WTC11 (cell line): ENCODE data around the gene PDE1C. TPM values are rescaled to one million over a fixed set of nuclear protein-coding genes. Genes with fewer than 3 reads are reported as not detected.

Experiments
- ATAC-seq: fragments of 200-7000 bp; cut with Tn5 transposase; 2 replicates; pipeline ENCODE4 v1.10.0; 2021; ENCODE audit warnings: mild to moderate bottlenecking, moderate library complexity
- CTCF ChIA-PET: fragments of 300-600 bp; sonication (Branson Sonifier 250); formaldehyde crosslinking; loops from one replicate; lab custom pipeline; 2021; ENCODE audit warnings: antibody characterized with exemption; lab: Charles Lee
- POLR2A ChIA-PET: fragments of 350-600 bp; sonication (Branson Sonifier 250); formaldehyde crosslinking; loops from one replicate; lab custom pipeline; 2021; ENCODE audit warnings: antibody characterized with exemption; lab: Charles Lee
- DNase-seq: peaks from one replicate; pipeline ENCODE4 v3.0.0; 2021; ENCODE audit warnings: low spot score
- H3K27ac Mint-ChIP-seq: 2 replicates; pipeline ENCODE4 v1.8.0; 2021; ENCODE audit warnings: mixed read lengths
- H3K27me3 Mint-ChIP-seq: 2 replicates; pipeline ENCODE4 v1.8.0; 2021; ENCODE audit warnings: low read depth, mild to moderate bottlenecking, moderate library complexity, mixed read lengths
- H3K36me3 Mint-ChIP-seq: 2 replicates; pipeline ENCODE4 v1.8.0; 2021; ENCODE audit warnings: mixed read lengths
- H3K4me1 Mint-ChIP-seq: 2 replicates; pipeline ENCODE4 v1.8.0; 2022; ENCODE audit warnings: mixed read lengths
- H3K4me3 Mint-ChIP-seq: 2 replicates; pipeline ENCODE4 v1.8.0; 2021; ENCODE audit warnings: mild to moderate bottlenecking, moderate library complexity, mixed read lengths
- H3K9me3 Mint-ChIP-seq: 2 replicates; pipeline ENCODE4 v1.8.0; 2021; ENCODE audit warnings: mixed read lengths
- CREB1 ChIP-seq: sonication (generic); formaldehyde crosslinking; IDR thresholded peaks from 2 replicates; pipeline ENCODE4 v1.8.0; 2023; ENCODE audit warnings: mild to moderate bottlenecking, missing genetic modification reagents
- E2F5 ChIP-seq: sonication (generic); formaldehyde crosslinking; IDR thresholded peaks from 2 replicates; pipeline ENCODE4 v1.8.1; 2022; ENCODE audit warnings: mild to moderate bottlenecking, moderate library complexity, missing genetic modification reagents
- ELF4 ChIP-seq: sonication (generic); formaldehyde crosslinking; IDR thresholded peaks from 2 replicates; pipeline ENCODE4 v1.8.1; 2022; ENCODE audit warnings: low read depth, mild to moderate bottlenecking, moderate library complexity, missing genetic modification reagents
- EMX1 ChIP-seq: fragments of 250-450 bp; sonication (Bioruptor Pico); IDR thresholded peaks from 2 replicates; pipeline ENCODE4 v1.8.0; 2021; ENCODE audit warnings: mild to moderate bottlenecking
- ERG ChIP-seq: fragments of 250-450 bp; sonication (Bioruptor Pico); IDR thresholded peaks from 2 replicates; pipeline ENCODE4 v1.8.0; 2021; ENCODE audit warnings: mild to moderate bottlenecking
- ETV6 ChIP-seq: sonication (generic); formaldehyde crosslinking; IDR thresholded peaks from 2 replicates; pipeline ENCODE4 v1.8.1; 2022; ENCODE audit warnings: mild to moderate bottlenecking, missing genetic modification reagents
- HMGA2 ChIP-seq: fragments of 250-450 bp; sonication (Bioruptor Pico); IDR thresholded peaks from 2 replicates; pipeline ENCODE4 v1.4.0; 2021; ENCODE audit warnings: mild to moderate bottlenecking, moderate library complexity
- JAZF1 ChIP-seq: fragments of 250-450 bp; sonication (Bioruptor Pico); IDR thresholded peaks from 2 replicates; pipeline ENCODE4 v1.9.0; 2021; ENCODE audit warnings: moderate library complexity, mild to moderate bottlenecking, inconsistent platforms
- MYBL2 ChIP-seq: sonication (generic); formaldehyde crosslinking; IDR thresholded peaks from 2 replicates; pipeline ENCODE4 v1.8.1; 2023; ENCODE audit warnings: mild to moderate bottlenecking, moderate library complexity, missing genetic modification reagents
- NFE2L1 ChIP-seq: sonication (generic); formaldehyde crosslinking; IDR thresholded peaks from 2 replicates; pipeline ENCODE4 v1.8.1; 2023; ENCODE audit warnings: missing genetic modification reagents
- NR1H2 ChIP-seq: sonication (generic); formaldehyde crosslinking; IDR thresholded peaks from 2 replicates; pipeline ENCODE4 v1.9.0; 2021; ENCODE audit warnings: mild to moderate bottlenecking, moderate library complexity, missing genetic modification reagents
- NR3C1 ChIP-seq: sonication (generic); formaldehyde crosslinking; conservative IDR thresholded peaks from 2 replicates; pipeline ENCODE4 v1.8.1; 2023; ENCODE audit warnings: low read depth, mild to moderate bottlenecking, missing genetic modification reagents
- OVOL2 ChIP-seq: fragments of 250-450 bp; sonication (Bioruptor Pico); IDR thresholded peaks from 2 replicates; pipeline ENCODE4 v1.9.0; 2021; ENCODE audit warnings: mild to moderate bottlenecking, borderline replicate concordance
- RORB ChIP-seq: fragments of 250-450 bp; sonication (Bioruptor Pico); IDR thresholded peaks from 2 replicates; pipeline ENCODE4 v1.9.0; 2021; ENCODE audit warnings: mild to moderate bottlenecking
- SOX15 ChIP-seq: fragments of 250-450 bp; sonication (Bioruptor Pico); IDR thresholded peaks from 2 replicates; pipeline ENCODE4 v1.9.0; 2021; ENCODE audit warnings: mild to moderate bottlenecking
- STAT6 ChIP-seq: sonication (generic); formaldehyde crosslinking; conservative IDR thresholded peaks from 2 replicates; pipeline ENCODE4 v1.8.1; 2023; ENCODE audit warnings: mild to moderate bottlenecking, low read depth, missing genetic modification reagents, moderate library complexity
- TCF7 ChIP-seq: sonication (generic); formaldehyde crosslinking; IDR thresholded peaks from 2 replicates; pipeline ENCODE4 v1.8.0; 2022; ENCODE audit warnings: mild to moderate bottlenecking, low read depth, missing genetic modification reagents, moderate library complexity
- TEAD1 ChIP-seq: sonication (generic); formaldehyde crosslinking; IDR thresholded peaks from 2 replicates; pipeline ENCODE4 v1.8.0; 2022; ENCODE audit warnings: mild to moderate bottlenecking, missing genetic modification reagents
- USF1 ChIP-seq: sonication (generic); formaldehyde crosslinking; IDR thresholded peaks from 2 replicates; pipeline ENCODE4 v1.8.0; 2022; ENCODE audit warnings: mild to moderate bottlenecking, missing genetic modification reagents
- ZBTB43 ChIP-seq: sonication (generic); formaldehyde crosslinking; IDR thresholded peaks from 2 replicates; pipeline ENCODE4 v1.8.1; 2023; ENCODE audit warnings: mild to moderate bottlenecking, missing genetic modification reagents
- ZNF138 ChIP-seq: sonication (generic); formaldehyde crosslinking; conservative IDR thresholded peaks from 2 replicates; pipeline ENCODE4 v1.8.1; 2022; ENCODE audit warnings: mild to moderate bottlenecking, moderate library complexity, missing genetic modification reagents
- ZNF317 ChIP-seq: sonication (generic); formaldehyde crosslinking; IDR thresholded peaks from 2 replicates; pipeline ENCODE4 v1.8.1; 2023; ENCODE audit warnings: low read depth, mild to moderate bottlenecking, moderate library complexity, missing genetic modification reagents, borderline replicate concordance
- ZNF423 ChIP-seq: fragments of 250-450 bp; sonication (Bioruptor Pico); IDR thresholded peaks from 2 replicates; pipeline ENCODE4 v2.1.2; 2022; ENCODE audit warnings: mild to moderate bottlenecking, moderate library complexity
- ZNF425 ChIP-seq: fragments of 250-450 bp; sonication (Bioruptor Pico); conservative IDR thresholded peaks from 2 replicates; pipeline ENCODE4 v1.9.0; 2021; ENCODE audit warnings: mild to moderate bottlenecking
- total RNA-seq: library from RNA; stranded (reverse); gene quantifications from 3 replicates; pipeline ENCODE4 v1.2.3, GENCODE V29; 2021

Gene PDE1C
- total RNA-seq, 1 experiment from 2014 or later = 0.55 TPM

- no peak for TF ChIP-seq ELF4 (CRISPR knock-in tag)
- no peak for TF ChIP-seq NFE2L1 (CRISPR knock-in tag)
- TF ChIP-seq OVOL2 = no peak
Observed at GRCh38 chr7:32036557-32036956, 33.6 kb downstream of the PDE1C start (continued).

GRCh38 chr7:32034052-32034451 lies 36.2 kb downstream of the PDE1C start:
- CTCF ChIA-PET = no interaction called here
- peaks cover 27% of the 10 kb centered on the region for H3K9me3 Mint-ChIP-seq

GRCh38 chr7:32033006-32033405 lies 37.2 kb downstream of the PDE1C start:
- CTCF ChIA-PET = no interaction called here
- peaks cover 8% of the 10 kb centered on the region for H3K27me3 Mint-ChIP-seq
- H3K4me3 Mint-ChIP-seq = no peak overlapping the region
- no peak for DNase-seq
- no peak for ATAC-seq
- H3K36me3 Mint-ChIP-seq = peaks cover 10% of the 10 kb centered on the region
- POLR2A ChIA-PET = interaction anchor here (0.7 kb wide), 1 partner anchor 31 kb away, joined by 3 read pairs; no protein-coding TSS in a partner anchor
- TF ChIP-seq CREB1 (CRISPR knock-in tag) = no peak
- no peak for TF ChIP-seq ZNF425 (CRISPR knock-in tag)
- no peak for TF ChIP-seq JAZF1 (CRISPR knock-in tag)
- TF ChIP-seq USF1 (CRISPR knock-in tag) = no peak
- no peak for TF ChIP-seq NR3C1 (CRISPR knock-in tag)
- no peak for TF ChIP-seq NR1H2 (CRISPR knock-in tag)
- peaks cover 21% of the 10 kb centered on the region for H3K4me1 Mint-ChIP-seq
- peaks cover 27% of the 10 kb centered on the region for H3K9me3 Mint-ChIP-seq
- no peak overlapping the region for H3K27ac Mint-ChIP-seq

More at GRCh38 chr7:32034052-32034451, 36.2 kb downstream of the PDE1C start:
- TF ChIP-seq RORB (no peak), MYBL2 (CRISPR knock-in tag) (no peak), E2F5 (no peak)
- no peak overlapping the region for H3K4me3 Mint-ChIP-seq
- ATAC-seq = 0 out of 2 replicates have a peak, but pooled peaks have one; percentile 18
- H3K36me3 Mint-ChIP-seq = peaks cover 10% of the 10 kb centered on the region
- POLR2A ChIA-PET = no interaction called here
- DNase-seq = no peak
- H3K27ac Mint-ChIP-seq = no peak overlapping the region
- H3K27me3 Mint-ChIP-seq = peaks cover 8% of the 10 kb centered on the region
- peaks cover 21% of the 10 kb centered on the region for H3K4me1 Mint-ChIP-seq

- peaks cover 27% of the 10 kb centered on the region for H3K9me3 Mint-ChIP-seq
- ATAC-seq (no peak), DNase-seq (no peak)
- ChIA-PET CTCF (no interaction called here), POLR2A (interaction anchor here (0.7 kb wide), 1 partner anchor 30 kb away, joined by 3 read pairs; no protein-coding TSS in a partner anchor)
- H3K36me3 Mint-ChIP-seq = peaks cover 10% of the 10 kb centered on the region
- no peak overlapping the region for H3K27ac Mint-ChIP-seq
- H3K4me3 Mint-ChIP-seq = no peak overlapping the region
- H3K27me3 Mint-ChIP-seq = peaks cover 8% of the 10 kb centered on the region
- H3K4me1 Mint-ChIP-seq = peaks cover 21% of the 10 kb centered on the region
- TF ChIP-seq SOX15 (CRISPR knock-in tag) = no peak
- TF ChIP-seq ZNF317 (CRISPR knock-in tag) = no peak
- TF ChIP-seq TCF7 (CRISPR knock-in tag) = no peak
- TF ChIP-seq ZNF138 = no peak
- no peak for TF ChIP-seq ZBTB43 (CRISPR knock-in tag)
- no peak for TF ChIP-seq STAT6 (CRISPR knock-in tag)
- TF ChIP-seq ETV6 (CRISPR knock-in tag) = no peak
- no peak for TF ChIP-seq ERG (CRISPR knock-in tag)
- TF ChIP-seq ZNF423 = no peak
- no peak for TF ChIP-seq TEAD1 (CRISPR knock-in tag)
- no peak for TF ChIP-seq EMX1
- no peak for TF ChIP-seq HMGA2
Observed at GRCh38 chr7:32032211-32032610, 38.0 kb downstream of the PDE1C start.
